ENCODE results near the gene MLX.
"Not testable (repeated sequence)": the region's sequence is repeated elsewhere in the genome, so short reads cannot be mapped to it uniquely, and the experiment has no call there.

The MLX gene

GRCh38 chr17:42618442-42619150 lies 51.7 kb downstream of the MLX start:
- peak overlapping the region; percentile 10 to 51 for H3K9ac ChIP-seq (ENCODE audit: low read depth in 1 of 2, low read length in 2 of 2)
- H3K4me3 ChIP-seq (ENCODE audit: low read depth in 1 of 2, low read length in 2 of 2): peak overlapping the region; percentile 3 to 55
- H3K27me3 ChIP-seq (ENCODE audit: control insufficient read depth in 1 of 2, insufficient read depth in 2 of 2, low read length in 2 of 2): no peaks in the 10 kb centered on the region
- peaks cover 9 to 25% of the 10 kb centered on the region in 2 donors for H3K36me3 ChIP-seq (ENCODE audit: control insufficient read depth in 1 of 2, insufficient read depth in 2 of 2, low read length in 2 of 2)
- H3K4me1 ChIP-seq (ENCODE audit: control insufficient read depth in 1 of 2, insufficient read depth in 2 of 2, low read length in 2 of 2): peaks cover 14 to 17% of the 10 kb centered on the region in 2 donors
- H3K9me3 ChIP-seq (ENCODE audit: control insufficient read depth in 1 of 2, low read length in 2 of 2): no peaks in the 10 kb centered on the region
- peak overlapping the region; percentile 25 for H3K27ac ChIP-seq (ENCODE audit: low read depth, low read length)

DNA sequence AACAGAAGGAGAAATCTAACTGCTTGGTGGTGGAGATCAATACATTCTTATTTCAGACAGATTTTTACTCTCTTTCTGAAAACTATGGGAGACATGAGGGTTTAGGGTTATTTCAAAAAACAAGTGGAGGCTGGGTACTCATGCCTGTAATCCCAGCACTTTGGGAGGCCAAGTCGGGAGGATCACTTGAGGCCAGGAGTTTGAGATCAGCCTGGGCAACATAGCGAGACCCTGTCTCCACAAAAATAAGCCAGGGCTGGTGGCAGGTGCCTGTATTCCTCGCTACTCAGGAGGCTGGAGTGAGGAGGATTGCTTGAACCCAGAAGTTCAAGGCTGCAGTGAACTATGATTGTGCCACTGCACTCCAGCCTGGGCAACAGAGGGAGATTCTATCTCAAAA lies 55.1 kb downstream of the MLX start:
- H3K9ac ChIP-seq (ENCODE audit: low read depth in 1 of 2, low read length in 2 of 2): not testable (repeated sequence)

More for the DNA sequence above, 55.1 kb downstream of the MLX start:
- H3K4me1 ChIP-seq (ENCODE audit: control insufficient read depth in 1 of 2, insufficient read depth in 2 of 2, low read length in 2 of 2): peaks cover 20 to 22% of the 10 kb centered on the region in 2 donors
- H3K4me3 ChIP-seq (ENCODE audit: low read depth in 1 of 2, low read length in 2 of 2); H3K9me3 ChIP-seq (ENCODE audit: control insufficient read depth in 1 of 2, low read length in 2 of 2); H3K27me3 ChIP-seq (ENCODE audit: control insufficient read depth in 1 of 2, insufficient read depth in 2 of 2, low read length in 2 of 2); H3K36me3 ChIP-seq (ENCODE audit: control insufficient read depth in 1 of 2, insufficient read depth in 2 of 2, low read length in 2 of 2); H3K27ac ChIP-seq (ENCODE audit: low read depth, low read length): not testable (repeated sequence)
